GM19240 (cell line): ENCODE data around the gene C1orf52.

Experiments
- DNase-seq: peaks from one replicate; pipeline ENCODE4 v3.0.0; 2011; ENCODE audit warnings: low spot score; ENCODE audit not compliant: insufficient read length

C1orf52 gene

DNA sequence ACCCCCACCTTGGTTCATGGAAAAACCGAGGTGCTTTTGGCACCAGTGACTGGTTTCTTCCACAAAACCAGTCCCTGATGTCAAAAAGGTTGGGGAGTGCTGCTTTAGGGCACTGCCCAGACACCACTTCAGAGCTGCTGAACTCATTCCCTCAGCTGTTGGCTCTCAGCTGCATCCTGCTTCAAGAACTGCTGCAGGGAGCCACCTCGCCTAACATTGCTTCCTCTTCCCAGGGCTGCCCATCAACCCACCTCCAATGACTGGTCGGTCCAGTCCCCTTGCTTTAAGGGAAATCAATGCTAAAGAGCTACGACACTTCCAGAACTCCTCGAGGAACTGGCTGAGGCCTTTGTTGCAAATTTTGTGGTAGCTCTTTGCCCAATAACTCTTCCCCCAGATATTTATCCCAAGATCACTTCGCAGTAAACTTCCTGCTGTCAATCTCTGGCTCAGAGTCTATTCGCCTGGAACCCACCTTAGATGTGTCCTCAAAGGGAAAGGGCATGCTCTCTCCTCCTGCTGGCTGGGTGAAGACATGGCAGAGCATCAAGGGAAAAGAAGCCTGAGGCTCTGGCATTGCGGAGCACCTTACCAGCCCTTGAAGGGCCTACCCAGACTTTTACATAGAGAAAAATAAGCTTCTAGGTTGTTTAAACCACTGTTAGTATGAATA lies 29.0 kb downstream of the C1orf52 start:
- no peak for DNase-seq

- no peak for DNase-seq
Measured at GRCh38 chr1:85229574-85230097, 29.8 kb downstream of the C1orf52 start.

DNA sequence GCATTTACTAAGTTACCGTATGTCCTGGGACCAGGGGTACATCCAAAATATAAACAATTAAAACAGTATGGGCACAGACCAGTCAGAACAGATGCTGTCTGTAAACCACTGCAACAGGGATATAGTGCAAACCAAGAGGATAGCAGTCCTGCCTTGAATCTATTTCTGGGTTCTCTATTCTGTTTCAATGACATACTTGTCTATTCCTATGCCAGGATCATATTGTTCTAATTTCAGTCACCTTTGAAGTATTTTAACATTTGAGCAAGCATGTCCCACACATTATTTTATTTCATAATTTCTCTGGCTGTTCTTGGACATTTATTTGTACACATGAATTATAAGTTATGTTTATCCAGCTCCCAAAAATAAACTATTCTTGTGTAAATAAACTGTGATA lies 30.5 kb downstream of the C1orf52 start:
- DNase-seq, result no peak

- DNase-seq, result no peak
Measured at GRCh38 chr1:85225624-85226380, 33.7 kb downstream of the C1orf52 start.

GRCh38 chr1:85224734-85225623 lies 34.5 kb downstream of the C1orf52 start:
- DNase-seq, result no peak

DNA sequence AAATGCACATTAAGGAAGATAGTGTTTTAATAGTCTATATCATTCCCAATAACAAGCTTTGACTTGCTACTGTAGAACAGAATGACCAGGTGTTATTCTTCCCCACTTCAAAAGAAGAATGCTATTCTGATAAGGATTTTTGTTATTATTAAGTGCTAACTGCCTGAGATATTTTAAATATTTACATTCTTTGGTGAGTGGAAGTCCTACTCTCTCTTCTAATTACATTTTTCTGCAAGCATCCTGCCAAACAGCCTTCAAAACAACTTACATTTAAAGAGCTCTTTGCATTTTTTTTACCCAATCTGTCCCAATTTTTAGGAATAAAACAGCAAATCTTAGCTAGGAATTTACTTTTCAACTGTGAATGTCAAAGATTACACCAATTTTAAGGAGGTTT lies 35.2 kb downstream of the C1orf52 start:
- DNase-seq, result no peak

GRCh38 chr1:85223334-85223733 lies 36.1 kb downstream of the C1orf52 start:
- DNase-seq, result no peak

GRCh38 chr1:85220756-85221201 lies 38.7 kb downstream of the C1orf52 start:
- no peak for DNase-seq

DNA sequence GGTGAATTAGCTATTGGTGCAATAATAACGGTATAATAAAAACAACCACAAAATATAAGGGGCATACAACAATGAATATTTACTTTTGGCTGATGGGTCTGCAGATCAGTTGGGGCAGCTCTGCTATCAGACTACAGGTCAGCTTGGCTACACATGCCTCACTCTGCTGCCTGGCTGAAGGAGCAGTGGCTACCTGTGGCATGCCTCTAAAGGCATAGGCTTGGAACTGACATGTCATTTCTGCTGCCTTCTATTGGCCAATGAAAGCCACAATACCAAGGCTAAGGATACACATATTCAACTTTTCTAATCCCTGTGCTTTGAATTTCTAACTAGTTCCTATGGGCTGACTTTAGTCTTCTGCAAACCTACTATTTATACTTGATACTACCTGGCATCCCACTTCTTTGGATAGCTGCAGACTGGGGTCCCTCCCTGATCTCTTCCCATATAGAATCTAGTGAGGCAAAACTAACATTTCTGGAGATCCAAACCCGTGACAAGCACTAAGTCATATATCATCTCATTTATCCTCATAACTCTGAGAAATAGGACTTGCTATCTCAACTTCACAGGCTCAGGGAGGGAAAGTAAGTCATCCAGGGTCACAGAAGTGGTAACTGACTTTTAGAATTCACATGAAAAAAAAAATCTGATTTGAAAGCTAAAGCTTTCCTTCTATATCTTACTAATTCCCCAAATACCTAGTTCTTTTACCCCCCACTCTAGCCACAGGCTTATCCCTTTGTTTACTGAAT lies 39.4 kb downstream of the C1orf52 start:
- no peak for DNase-seq

DNA sequence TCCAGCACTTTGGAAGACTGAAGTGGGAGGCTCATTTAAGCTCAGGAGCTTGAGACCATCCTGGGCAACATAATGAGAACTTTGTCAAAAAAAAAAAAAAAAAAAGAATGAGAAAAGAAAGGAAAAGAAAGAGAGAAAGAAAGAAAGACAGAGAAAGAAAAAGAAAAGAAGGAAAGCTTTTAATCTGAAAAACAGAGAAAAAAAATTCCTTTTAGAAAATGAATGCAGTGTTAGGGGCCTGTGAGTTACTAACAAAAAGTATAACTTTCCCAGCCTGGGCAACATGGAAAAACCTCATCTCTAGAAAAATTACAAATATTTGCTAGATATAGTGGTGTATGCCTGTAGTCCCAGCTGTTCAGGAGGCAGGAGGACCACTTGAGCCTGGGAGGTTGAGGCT lies 42.8 kb downstream of the C1orf52 start:
- DNase-seq, result no peak

DNA sequence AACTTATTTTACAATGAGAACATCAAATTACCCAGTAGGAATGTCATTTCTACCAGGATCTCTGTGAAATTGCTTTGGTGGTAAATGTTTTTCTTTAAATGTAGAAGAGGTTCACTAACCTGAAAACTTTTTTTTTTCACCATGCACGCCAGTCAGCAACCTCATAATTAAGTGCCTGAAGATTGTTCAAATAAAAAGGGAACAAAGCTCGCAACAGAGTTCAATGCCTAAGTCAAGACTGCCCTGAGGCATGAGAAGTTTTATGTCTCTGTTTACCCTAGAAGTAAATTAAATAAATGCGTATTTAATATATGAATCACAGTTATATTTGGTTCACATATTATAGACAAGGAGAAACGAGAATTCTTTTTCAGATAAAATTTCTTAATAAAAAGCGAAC lies 44.8 kb downstream of the C1orf52 start:
- no peak for DNase-seq

DNA sequence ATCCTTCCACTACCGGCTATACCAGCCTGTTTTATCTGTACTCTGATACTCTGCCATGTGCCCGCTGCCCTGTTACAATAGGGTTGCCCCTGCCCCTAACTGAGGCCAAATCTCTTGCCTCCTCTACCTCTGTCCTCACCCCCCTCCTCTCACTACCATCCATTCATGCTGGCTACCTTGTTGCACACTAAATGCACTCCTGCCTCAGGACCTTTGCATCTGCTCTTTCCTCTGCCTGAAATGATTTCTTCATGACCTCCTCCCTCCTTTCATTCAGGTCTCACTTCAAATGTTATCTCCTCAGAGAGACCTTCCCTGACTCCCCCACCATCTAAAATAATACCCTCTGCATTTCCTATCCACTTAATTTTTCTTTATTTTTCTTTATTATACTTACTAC lies 51.0 kb downstream of the C1orf52 start:
- no peak for DNase-seq

DNA sequence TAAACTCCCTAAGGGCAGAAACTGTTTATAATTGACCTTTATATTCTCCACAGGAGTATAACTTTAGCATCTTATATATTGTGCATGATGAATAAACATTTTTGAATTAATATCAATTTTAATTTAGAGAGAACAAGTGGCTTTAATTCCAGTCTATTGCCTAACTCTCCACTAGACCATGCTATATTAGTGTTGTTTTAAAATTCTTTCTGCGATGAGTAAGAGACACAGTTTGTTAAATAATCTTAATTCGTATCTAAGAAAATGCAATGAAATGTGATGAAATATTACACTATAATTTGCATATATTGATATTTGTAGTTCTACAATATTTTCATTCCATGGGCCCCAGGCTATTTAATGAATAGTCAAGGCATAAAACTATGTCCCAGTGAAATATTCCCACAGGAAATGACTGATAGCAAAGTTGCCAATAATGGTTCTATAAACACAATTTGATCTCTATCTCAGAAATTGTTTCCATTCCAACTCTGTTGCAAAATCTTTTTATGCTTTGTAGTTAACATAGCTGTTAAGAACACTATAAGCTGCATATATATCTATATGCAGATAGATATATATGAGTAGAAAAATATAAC lies 55.8 kb downstream of the C1orf52 start:
- no peak for DNase-seq

DNA sequence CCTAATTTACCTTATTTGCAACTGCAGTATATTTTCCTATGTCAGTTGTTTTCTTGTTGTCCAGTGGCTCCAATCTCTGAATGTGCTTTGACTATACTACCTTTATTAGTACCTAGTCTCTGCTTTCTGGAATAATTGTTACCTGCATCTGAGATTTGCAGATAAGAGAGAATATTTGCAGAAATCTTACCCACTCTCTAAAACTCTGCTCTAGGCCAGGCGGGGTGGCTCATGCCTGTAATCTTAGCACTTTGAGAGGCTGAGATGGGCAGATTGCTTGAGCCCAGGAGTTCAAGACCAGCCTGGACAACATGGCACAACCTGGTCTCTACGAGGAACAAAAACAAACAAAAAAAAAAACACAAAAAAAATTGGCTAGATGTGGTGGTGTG lies 56.6 kb downstream of the C1orf52 start:
- DNase-seq, result no peak

DNA sequence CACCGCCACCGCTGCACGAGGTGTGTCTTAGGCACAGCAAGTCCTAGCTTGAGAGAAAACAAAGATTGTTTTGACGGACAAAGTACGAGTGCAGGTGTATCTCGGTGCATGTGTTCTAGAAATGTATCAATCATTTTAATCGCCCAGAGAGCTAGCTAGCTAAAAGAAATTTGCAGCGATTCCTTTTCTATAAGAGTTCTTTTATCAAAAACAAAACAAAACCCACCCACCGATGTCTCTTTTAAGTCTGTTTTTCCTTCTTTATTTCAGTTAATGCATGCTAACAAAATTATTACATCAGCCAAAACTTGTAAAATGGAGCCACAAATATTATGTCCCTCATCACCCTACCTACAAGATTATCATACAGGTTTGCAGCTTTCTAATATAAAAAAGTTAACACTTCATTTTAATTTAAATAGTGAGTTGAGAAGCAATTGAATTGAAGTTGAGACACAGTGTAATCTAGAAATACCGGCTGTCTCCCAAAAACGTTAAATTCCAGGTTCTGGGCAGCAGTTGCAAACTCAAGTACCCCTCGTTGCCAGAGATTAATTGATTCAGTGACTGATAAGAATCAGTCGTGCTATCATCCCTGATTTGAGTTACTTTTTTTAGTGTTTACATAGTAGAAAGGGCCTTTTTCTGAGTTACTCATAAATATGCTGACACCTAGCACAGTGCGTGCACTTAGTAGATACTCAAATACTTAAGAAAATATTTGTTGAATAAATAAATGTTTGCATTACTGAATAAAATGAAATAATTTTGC lies 57.2 kb downstream of the C1orf52 start:
- DNase-seq, result no peak

DNA sequence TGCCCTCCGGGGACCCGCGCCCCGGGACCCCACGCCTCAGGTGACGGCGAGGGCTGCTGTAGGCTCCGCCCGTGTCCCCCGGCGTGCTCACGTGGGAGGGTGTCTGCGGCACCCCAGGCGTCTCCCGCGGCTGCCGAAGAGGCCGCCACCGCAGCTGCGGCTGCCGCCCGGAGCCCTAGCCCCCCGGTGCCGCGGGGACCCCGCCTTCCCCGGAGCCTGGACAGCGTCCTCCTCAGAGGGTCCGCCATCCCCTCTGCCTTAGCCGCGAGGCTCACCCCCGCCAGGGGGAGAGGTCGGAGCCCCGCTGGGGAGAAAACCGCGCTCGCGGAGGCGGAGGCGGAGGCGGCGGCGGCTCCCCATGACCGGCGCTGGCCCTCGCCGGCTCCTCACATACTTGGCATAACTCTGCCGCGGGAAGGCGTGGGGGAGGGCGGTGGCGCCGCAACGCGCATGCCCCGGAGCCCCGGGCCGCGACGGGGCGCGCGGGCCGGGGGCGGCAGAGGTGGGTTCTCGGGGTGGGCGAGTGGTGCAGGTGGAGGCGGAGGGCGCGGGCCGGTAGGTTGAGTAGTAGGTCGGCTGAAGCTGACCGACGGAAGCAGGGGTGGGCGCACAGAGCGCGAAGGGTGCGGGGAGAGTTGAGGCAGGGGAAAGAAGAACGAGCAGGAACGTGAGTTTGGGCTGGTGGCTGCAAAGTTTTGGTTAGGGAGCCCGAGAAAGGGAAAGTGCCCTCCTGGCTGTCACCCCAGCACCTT lies 57.9 kb downstream of the C1orf52 start:
- DNase-seq, result peak; percentile 22

GRCh38 chr1:85200463-85201339 lies 58.8 kb downstream of the C1orf52 start, which contains the start of gene SYDE2:
Gene SYDE2, minus strand, starts transcription at chr1:85201016. Its CDS starts 20 bp downstream, at chr1:85200996.
- DNase-seq, result peak; percentile 47
